CD8-positive, alpha-beta memory T cell (primary cell): ENCODE results near the gene LMAN2. TPM values are rescaled to one million over a fixed set of nuclear protein-coding genes. Genes with fewer than 3 reads are reported as not detected.
"Not testable (repeated sequence)": the region's sequence is repeated elsewhere in the genome, so short reads cannot be mapped to it uniquely, and the experiment has no call there.

Experiments
- CTCF ChIA-PET: fragments of 350-600 bp; sonication (Branson Sonifier 250); formaldehyde crosslinking; loops from one replicate; lab custom pipeline; 2021; ENCODE audit warnings: antibody characterized with exemption; lab: Charles Lee
- POLR2A ChIA-PET: fragments of 350-600 bp; sonication (Branson Sonifier 250); formaldehyde crosslinking; loops from one replicate; lab custom pipeline; 2021; ENCODE audit warnings: antibody characterized with exemption; lab: Charles Lee
- DNase-seq, 5 donors: peaks; one replicate each; pipeline versions ENCODE4 v3.0.0 to v3.0.0-alpha.2; 2020 to 2022; ENCODE audit warnings: mixed read lengths in 1 of 5
- H3K27ac ChIP-seq: one replicate; pipeline ENCODE4 v1.7.0; 2013; ENCODE audit warnings: low read depth, mild to moderate bottlenecking, low read length, moderate library complexity
- H3K27me3 ChIP-seq: 2 replicates; pipeline ENCODE4 v1.7.0; 2013; ENCODE audit warnings: low read length, mild to moderate bottlenecking; ENCODE audit not compliant: insufficient read depth, poor library complexity, severe bottlenecking
- H3K36me3 ChIP-seq: 2 replicates; pipeline ENCODE4 v1.7.0; 2013; ENCODE audit warnings: mild to moderate bottlenecking, low read length, moderate library complexity; ENCODE audit not compliant: insufficient read depth
- H3K4me1 ChIP-seq: 2 replicates; pipeline ENCODE4 v1.7.0; 2013; ENCODE audit warnings: mild to moderate bottlenecking, low read length, moderate library complexity; ENCODE audit not compliant: insufficient read depth
- H3K4me3 ChIP-seq: 2 replicates; pipeline ENCODE4 v1.7.0; 2013; ENCODE audit warnings: mild to moderate bottlenecking, low read length
- H3K9me3 ChIP-seq: 2 replicates; pipeline ENCODE4 v1.7.0; 2013; ENCODE audit warnings: mild to moderate bottlenecking, low read length
- H3K27ac Mint-ChIP-seq, 8 donors: one replicate each; pipeline ENCODE4 v1.8.0; 2020 to 2021; ENCODE audit warnings: mixed read lengths in 8 of 8, mild to moderate bottlenecking in 6 of 8, inconsistent platforms in 3 of 8, moderate library complexity in 3 of 8
- H3K27me3 Mint-ChIP-seq, 2 donors: one replicate each; pipeline ENCODE4 v1.8.0; 2020 to 2021; ENCODE audit warnings: mixed read lengths in 2 of 2, mild to moderate bottlenecking in 1 of 2, moderate library complexity in 1 of 2
- H3K36me3 Mint-ChIP-seq, 3 donors: one replicate each; pipeline ENCODE4 v1.8.0; 2020 to 2021; ENCODE audit warnings: mixed read lengths in 3 of 3, inconsistent platforms in 1 of 3, mild to moderate bottlenecking in 1 of 3
- H3K4me1 Mint-ChIP-seq, 3 donors: one replicate each; pipeline ENCODE4 v1.8.0; 2020 to 2021; ENCODE audit warnings: mixed read lengths in 3 of 3, inconsistent platforms in 1 of 3, mild to moderate bottlenecking in 1 of 3
- H3K4me3 Mint-ChIP-seq, 7 donors: one replicate each; pipeline ENCODE4 v1.8.0; 2020 to 2021; ENCODE audit warnings: mixed read lengths in 7 of 7, mild to moderate bottlenecking in 6 of 7, moderate library complexity in 4 of 7, inconsistent platforms in 2 of 7
- H3K9me3 Mint-ChIP-seq, 5 donors: one replicate each; pipeline ENCODE4 v1.8.0; 2020 to 2022; ENCODE audit warnings: mixed read lengths in 5 of 5, mild to moderate bottlenecking in 3 of 5, moderate library complexity in 2 of 5, inconsistent platforms in 1 of 5
- polyA plus RNA-seq: library from polyadenylated mRNA; unstranded; fragments of 300-500 nt; fragmentation: Illumina TruSeq; gene quantifications from one replicate; pipeline ENCODE4 v1.2.3, GENCODE V29; 2021
- total RNA-seq, 2 experiments: library from RNA; stranded (reverse); gene quantifications; one replicate each; pipeline ENCODE4 v1.2.3, GENCODE V29; 2021

LMAN2 gene
- total and polyA plus RNA-seq, 3 experiments from 2014 or later = 112 to 276 (median 126) TPM

DNA sequence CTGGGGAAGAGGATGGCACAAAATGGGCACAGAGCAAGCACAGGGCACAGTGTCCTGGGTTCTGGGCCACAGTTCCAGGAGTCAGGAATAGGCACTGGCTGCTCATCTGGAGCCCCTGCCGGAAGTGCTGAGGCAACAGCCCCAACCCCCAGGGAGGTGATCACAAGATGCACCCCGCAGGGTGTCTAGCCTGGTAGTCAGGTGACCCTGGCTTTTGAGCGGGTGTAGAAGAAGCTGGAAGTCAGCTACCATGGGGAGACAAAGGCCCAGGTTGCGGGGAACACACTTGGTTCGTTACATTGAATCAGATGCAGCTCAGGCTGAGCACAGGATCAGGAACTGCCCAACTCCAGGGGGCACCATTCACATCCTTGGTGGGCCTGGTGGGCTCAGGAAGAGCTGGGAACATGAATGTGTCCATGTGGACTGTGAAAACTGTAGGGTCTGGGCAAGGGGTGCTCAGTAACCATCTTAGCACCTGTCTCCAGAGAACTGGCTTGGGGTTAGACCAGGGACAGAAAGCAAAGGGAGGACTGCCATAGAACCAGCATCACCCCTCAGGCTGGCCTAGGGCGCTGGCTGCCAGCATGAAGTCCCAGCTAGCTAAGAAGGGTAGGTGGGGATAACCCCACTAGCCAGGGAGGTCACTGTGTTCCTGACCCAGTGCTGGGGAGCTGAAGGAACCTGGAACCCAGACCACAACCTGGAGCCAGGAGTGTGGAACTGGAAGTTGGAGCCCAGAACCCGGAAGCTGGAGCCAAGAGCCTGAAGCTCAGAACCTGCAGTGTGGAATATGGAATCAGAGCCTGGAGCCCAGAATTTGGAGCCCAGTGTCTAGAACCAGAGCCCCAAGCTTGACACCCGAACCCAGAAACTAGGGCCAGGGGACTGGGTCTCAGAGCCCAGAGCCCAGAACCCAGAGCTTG is 26.6 kb upstream of the LMAN2 start:
- H3K4me1 Mint-ChIP-seq = peaks cover 28 to 38% (median 29%) of the 10 kb centered on the region in 3 donors
- no peaks in the 10 kb centered on the region for H3K9me3 Mint-ChIP-seq
- peak overlapping the region; percentile 55 for H3K27ac ChIP-seq
- no peaks in the 10 kb centered on the region for H3K36me3 ChIP-seq
- ChIA-PET CTCF (interaction anchor here (0.8 to 9.5 kb wide), 11 partner anchors 7 to 124 kb away, joined by 3 to 50 read pairs (median 5); no protein-coding TSS in a partner anchor), POLR2A (interaction anchor here (1.1 kb wide), 1 partner anchor 68 kb away, joined by 3 read pairs; no protein-coding TSS in a partner anchor)
- H3K27me3 ChIP-seq = no peaks in the 10 kb centered on the region
- no peak overlapping the region for H3K4me3 ChIP-seq
- DNase-seq = no peak
- peaks cover 0 to 7% (median 2%) of the 10 kb centered on the region in 3 donors for H3K36me3 Mint-ChIP-seq
- no peaks in the 10 kb centered on the region for H3K9me3 ChIP-seq
- no peaks in the 10 kb centered on the region for H3K27me3 Mint-ChIP-seq
- H3K27ac Mint-ChIP-seq = peak overlapping the region in 3 of 8 donors; percentile 36 to 78 (median 73)
- H3K4me1 ChIP-seq = peaks cover 49% of the 10 kb centered on the region
- H3K4me3 Mint-ChIP-seq = no peak overlapping the region

DNA sequence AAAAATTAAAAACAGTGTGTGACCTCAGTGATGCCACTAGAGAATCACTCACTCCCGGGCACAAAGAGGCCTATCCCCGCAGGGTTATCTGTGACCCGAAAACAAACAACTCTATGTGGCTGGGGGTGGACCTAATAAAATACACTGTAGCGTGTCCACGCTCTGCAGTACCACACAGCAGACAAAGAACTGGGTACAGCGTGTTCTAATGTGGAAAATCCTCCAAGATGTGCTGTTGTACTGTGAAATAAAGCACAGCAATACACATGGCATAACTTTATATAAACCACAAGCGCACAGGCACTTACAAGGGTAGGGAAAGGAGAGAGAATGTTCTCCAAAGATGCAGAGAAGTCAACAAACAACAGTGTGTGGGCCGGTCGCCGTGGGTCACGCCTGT is 24.6 kb upstream of the LMAN2 start:
- POLR2A ChIA-PET = no interaction called here
- H3K9me3 Mint-ChIP-seq = no peaks in the 10 kb centered on the region
- peak overlapping the region in 7 of 8 donors; percentile 11 to 84 (median 47) for H3K27ac Mint-ChIP-seq
- peaks cover 44 to 52% (median 49%) of the 10 kb centered on the region in 3 donors for H3K4me1 Mint-ChIP-seq
- no peak for DNase-seq
- H3K27ac ChIP-seq = no peak overlapping the region
- peaks cover 61% of the 10 kb centered on the region for H3K4me1 ChIP-seq
- H3K4me3 Mint-ChIP-seq = no peak overlapping the region
- peaks cover 0 to 22% (median 3%) of the 10 kb centered on the region in 3 donors for H3K36me3 Mint-ChIP-seq
- H3K4me3 ChIP-seq = no peak overlapping the region
- peaks cover 7% of the 10 kb centered on the region for H3K36me3 ChIP-seq
- no peaks in the 10 kb centered on the region for H3K27me3 Mint-ChIP-seq
- CTCF ChIA-PET = interaction anchor here (1.1 to 4.5 kb wide), 4 partner anchors 14 to 126 kb away, joined by 3 to 32 read pairs (median 6); no protein-coding TSS in a partner anchor
- no peaks in the 10 kb centered on the region for H3K9me3 ChIP-seq
- H3K27me3 ChIP-seq = no peaks in the 10 kb centered on the region

DNA sequence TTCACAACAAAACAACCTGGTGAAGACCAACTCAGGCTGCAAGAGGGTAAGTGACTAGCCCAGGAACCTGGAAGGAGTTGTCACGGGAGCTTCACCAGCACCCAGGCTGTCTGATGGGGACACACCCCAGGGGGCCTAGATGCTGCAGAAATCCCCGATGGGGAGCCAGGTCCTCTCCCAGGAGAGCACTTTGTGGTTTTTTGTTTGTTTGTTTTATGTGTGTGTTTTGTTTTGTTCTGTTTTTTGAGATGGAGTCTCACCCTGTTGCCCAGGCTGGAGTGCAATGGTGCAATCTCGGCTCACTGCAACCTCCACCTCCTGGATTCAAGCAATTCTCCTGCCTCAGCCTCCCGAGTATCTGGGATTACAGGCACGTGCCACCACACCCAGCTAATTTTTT is 24.0 kb upstream of the LMAN2 start:
- H3K9me3 ChIP-seq, H3K4me3 Mint-ChIP-seq, H3K36me3 ChIP-seq, H3K27me3 ChIP-seq, POLR2A ChIA-PET, H3K4me3 ChIP-seq, DNase-seq, H3K27me3 Mint-ChIP-seq, H3K27ac ChIP-seq, H3K9me3 Mint-ChIP-seq: not testable (repeated sequence)
- Mint-ChIP-seq H3K36me3 (peaks cover 0 to 23% (median 3%) of the 10 kb centered on the region in 3 donors), H3K27ac (peak overlapping the region in 5 of 8 donors; percentile 65 to 96 (median 84)), H3K4me1 (peaks cover 44 to 56% (median 49%) of the 10 kb centered on the region in 3 donors)
- peaks cover 62% of the 10 kb centered on the region for H3K4me1 ChIP-seq
- CTCF ChIA-PET = interaction anchor here (2.3 to 12.7 kb wide), 3 partner anchors 15 to 82 kb away, joined by 5 to 136 read pairs (median 32); no protein-coding TSS in a partner anchor

DNA sequence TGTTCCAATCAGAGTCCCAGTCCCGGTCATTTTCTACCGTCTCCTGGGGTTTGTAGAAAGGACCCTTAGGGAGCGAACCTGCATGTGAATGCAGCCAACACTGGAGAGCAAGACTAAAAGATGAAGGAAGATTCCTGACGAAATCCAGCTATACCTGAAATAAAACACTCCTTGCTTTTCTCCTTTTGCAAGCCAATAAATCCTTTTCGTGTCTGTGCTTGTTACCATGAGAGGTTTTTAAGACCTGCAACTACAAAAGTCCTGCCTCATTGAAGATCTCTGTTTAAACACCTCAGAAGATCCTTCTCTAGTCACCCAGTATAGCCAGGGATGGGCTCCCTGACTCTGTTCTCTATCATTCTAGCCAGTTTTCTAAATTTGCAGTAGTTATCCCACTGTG is 22.7 kb upstream of the LMAN2 start:
- Mint-ChIP-seq H3K9me3 (no peaks in the 10 kb centered on the region), H3K27me3 (no peaks in the 10 kb centered on the region), H3K4me1 (peaks cover 45 to 60% (median 56%) of the 10 kb centered on the region in 3 donors), H3K4me3 (peak overlapping the region in 3 of 7 donors; percentile 12 to 76 (median 54)), H3K27ac (peak overlapping the region; percentile 72 to 96 (median 86)), H3K36me3 (peaks cover 2 to 36% (median 6%) of the 10 kb centered on the region in 3 donors)
- CTCF ChIA-PET = interaction anchor here (1.1 to 12.7 kb wide), 5 partner anchors 10 to 29 kb away, joined by 5 to 136 read pairs (median 64); partner anchors contain the start of genes LMAN2 and RGS14
- Histone ChIP-seq H3K27ac (no peak overlapping the region), H3K27me3 (no peaks in the 10 kb centered on the region), H3K4me3 (no peak overlapping the region), H3K36me3 (peaks cover 19% of the 10 kb centered on the region), H3K4me1 (peaks cover 68% of the 10 kb centered on the region), H3K9me3 (no peaks in the 10 kb centered on the region)
- POLR2A ChIA-PET = interaction anchor here (0.6 to 4.1 kb wide), 4 partner anchors 8 to 66 kb away, joined by 3 to 23 read pairs (median 4); partner anchors contain the start of gene LMAN2
- DNase-seq = no peak

DNA sequence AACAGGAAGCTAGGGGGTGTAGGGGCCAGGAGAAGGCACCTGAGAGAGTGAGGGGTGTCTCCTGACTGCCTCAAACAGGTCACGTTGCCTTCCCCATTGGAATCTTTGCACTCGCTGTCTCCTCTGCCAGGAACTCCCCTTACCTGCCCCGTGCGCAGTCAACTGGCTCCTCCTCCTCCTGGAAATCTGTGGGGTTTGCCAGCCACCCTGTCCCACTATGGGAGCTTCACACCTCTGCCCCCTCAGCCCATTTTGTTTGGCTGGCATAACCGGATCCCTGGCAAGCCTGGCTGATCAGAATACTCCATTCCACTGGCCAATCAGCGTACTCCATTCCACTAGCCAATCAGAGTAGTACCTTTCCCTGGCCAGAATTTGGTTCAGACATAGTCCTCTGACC is 22.3 kb upstream of the LMAN2 start:
- POLR2A ChIA-PET = interaction anchor here (0.6 to 4.1 kb wide), 3 partner anchors 22 to 75 kb away, joined by 3 to 23 read pairs (median 3); partner anchors contain the start of gene LMAN2
- Mint-ChIP-seq H3K9me3 (no peaks in the 10 kb centered on the region), H3K4me3 (peak overlapping the region in 4 of 7 donors; percentile 12 to 79 (median 54)), H3K36me3 (peaks cover 6 to 40% (median 10%) of the 10 kb centered on the region in 3 donors), H3K27me3 (no peaks in the 10 kb centered on the region), H3K27ac (peak overlapping the region; percentile 72 to 94 (median 86)), H3K4me1 (peaks cover 48 to 61% (median 57%) of the 10 kb centered on the region in 3 donors)
- no peak for DNase-seq
- H3K4me1 ChIP-seq = peaks cover 68% of the 10 kb centered on the region
- no peaks in the 10 kb centered on the region for H3K9me3 ChIP-seq
- no peak overlapping the region for H3K4me3 ChIP-seq
- peak overlapping the region; percentile 28 for H3K27ac ChIP-seq
- H3K27me3 ChIP-seq = no peaks in the 10 kb centered on the region
- CTCF ChIA-PET = interaction anchor here (1.1 to 12.7 kb wide), 6 partner anchors 9 to 64 kb away, joined by 5 to 136 read pairs (median 40); partner anchors contain the start of genes LMAN2 and RGS14
- H3K36me3 ChIP-seq = peaks cover 21% of the 10 kb centered on the region

DNA sequence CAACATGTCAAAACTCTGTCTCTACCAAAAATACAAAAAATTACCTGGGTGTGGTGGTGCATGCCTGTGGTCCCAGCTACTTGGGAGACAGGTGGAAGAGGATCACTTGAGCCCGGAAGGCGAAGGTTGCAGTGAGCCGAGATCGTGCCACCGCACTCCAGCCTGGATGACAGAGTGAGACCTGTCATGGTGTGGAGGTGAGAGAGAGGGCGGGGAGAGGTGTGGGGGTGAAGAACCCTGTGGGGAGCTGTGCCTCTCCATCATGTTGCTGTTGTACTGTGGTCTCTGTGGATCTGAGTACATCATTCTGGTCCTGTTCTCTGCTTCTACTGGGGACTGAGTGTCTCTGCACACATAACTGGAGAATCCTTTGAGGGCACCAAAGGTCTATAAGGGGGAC is 21.4 kb upstream of the LMAN2 start:
- peak overlapping the region; percentile 17 to 83 (median 74) for H3K4me3 Mint-ChIP-seq
- peak overlapping the region; percentile 81 to 97 (median 88) for H3K27ac Mint-ChIP-seq
- peaks cover 13 to 49% (median 15%) of the 10 kb centered on the region in 3 donors for H3K36me3 Mint-ChIP-seq
- H3K9me3 Mint-ChIP-seq = no peaks in the 10 kb centered on the region
- DNase-seq = peak in 2 of 5 donors; percentile 23 to 36
- H3K4me1 Mint-ChIP-seq = peaks cover 52 to 69% (median 64%) of the 10 kb centered on the region in 3 donors
- Histone ChIP-seq H3K27me3 (no peaks in the 10 kb centered on the region), H3K9me3 (no peaks in the 10 kb centered on the region), H3K4me3 (peak overlapping the region; percentile 38), H3K27ac (no peak overlapping the region), H3K36me3 (peaks cover 30% of the 10 kb centered on the region), H3K4me1 (peaks cover 63% of the 10 kb centered on the region)
- ChIA-PET POLR2A (interaction anchor here (0.6 to 4.1 kb wide), 6 partner anchors 8 to 82 kb away, joined by 3 to 23 read pairs (median 6); partner anchors contain the start of gene LMAN2), CTCF (interaction anchor here (1.1 to 12.7 kb wide), 9 partner anchors 9 to 129 kb away, joined by 3 to 136 read pairs (median 31); partner anchors contain the start of genes LMAN2, RGS14 and SLC34A1)
- H3K27me3 Mint-ChIP-seq = no peaks in the 10 kb centered on the region
